Fibroblast of upper back skin (primary cell): ENCODE results near the gene CRY2.
"Not testable (repeated sequence)": the region's sequence is repeated elsewhere in the genome, so short reads cannot be mapped to it uniquely, and the experiment has no call there.

Experiments
- DNase-seq: peaks from one replicate; pipeline ENCODE4 v3.0.0-alpha.2; 2013

CRY2 gene

GRCh38 chr11:45846974-45847910, at the start of gene CRY2:
TSS of gene CRY2 (plus strand) at chr11:45847475. CDS start at chr11:45847491, 16 bp downstream.
- DNase-seq: peak; percentile 97

DNA sequence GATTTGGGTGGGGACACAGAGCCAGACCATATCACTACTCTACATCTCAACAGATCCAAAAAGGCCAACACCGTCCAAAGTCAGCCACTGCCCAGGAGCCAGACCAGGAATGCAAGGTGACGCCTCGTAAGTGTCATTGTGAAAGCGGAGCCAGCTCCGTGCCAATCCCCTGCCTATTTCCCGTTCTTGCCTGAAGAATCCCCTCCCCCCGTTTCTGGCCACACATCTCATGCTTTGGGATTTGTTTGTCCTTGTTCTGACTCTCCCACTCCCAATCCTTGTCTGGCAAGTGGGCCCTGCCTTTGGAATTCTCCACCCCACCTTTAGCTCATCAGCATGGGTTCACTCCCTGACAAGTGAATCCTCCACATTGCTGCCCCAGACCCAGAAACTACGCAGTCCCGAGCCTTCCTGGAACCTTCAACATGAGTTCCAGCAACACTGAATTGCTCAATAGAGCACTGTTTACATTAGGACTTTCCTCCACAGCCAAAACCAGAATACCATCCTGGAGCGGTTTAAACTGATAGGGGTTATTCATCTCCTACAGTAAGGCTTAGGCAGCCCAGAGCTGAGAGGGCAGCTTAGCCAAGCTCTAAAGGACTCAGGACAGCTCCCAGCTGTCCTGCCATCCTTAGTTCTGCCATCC, 48.4 kb upstream of the CRY2 start:
- no peak for DNase-seq

GRCh38 chr11:45799562-45799961, 47.7 kb upstream of the CRY2 start:
- no peak for DNase-seq

GRCh38 chr11:45800261-45800660, 47.0 kb upstream of the CRY2 start:
- no peak for DNase-seq

DNA sequence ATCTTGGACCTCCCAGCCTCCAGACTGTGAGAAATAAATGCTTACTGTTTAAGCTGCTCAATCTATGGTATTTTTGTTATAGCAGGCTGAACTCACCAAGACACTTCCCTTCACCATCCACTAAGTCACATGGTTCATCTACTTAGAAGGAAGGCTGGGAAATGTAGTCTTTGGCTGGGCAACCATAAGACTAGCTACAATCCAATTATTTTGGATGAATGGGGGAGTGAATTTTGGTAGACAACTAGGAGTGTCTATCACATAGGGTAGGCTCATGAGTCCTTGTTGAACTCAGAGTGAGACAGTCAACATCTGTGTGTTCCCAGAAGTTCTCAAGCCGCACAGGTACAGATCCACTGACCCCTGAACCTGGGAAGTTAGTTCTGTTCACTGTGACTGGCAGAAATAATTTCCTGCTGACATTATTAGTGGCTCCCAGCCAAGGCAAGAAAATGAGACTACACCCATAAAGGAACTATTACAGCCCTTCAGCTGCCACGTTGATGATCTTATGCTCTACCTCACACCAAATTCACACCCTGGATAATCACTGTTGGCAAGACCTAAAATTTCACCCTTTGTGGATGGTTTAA, 45.5 kb upstream of the CRY2 start:
- no peak for DNase-seq

DNA sequence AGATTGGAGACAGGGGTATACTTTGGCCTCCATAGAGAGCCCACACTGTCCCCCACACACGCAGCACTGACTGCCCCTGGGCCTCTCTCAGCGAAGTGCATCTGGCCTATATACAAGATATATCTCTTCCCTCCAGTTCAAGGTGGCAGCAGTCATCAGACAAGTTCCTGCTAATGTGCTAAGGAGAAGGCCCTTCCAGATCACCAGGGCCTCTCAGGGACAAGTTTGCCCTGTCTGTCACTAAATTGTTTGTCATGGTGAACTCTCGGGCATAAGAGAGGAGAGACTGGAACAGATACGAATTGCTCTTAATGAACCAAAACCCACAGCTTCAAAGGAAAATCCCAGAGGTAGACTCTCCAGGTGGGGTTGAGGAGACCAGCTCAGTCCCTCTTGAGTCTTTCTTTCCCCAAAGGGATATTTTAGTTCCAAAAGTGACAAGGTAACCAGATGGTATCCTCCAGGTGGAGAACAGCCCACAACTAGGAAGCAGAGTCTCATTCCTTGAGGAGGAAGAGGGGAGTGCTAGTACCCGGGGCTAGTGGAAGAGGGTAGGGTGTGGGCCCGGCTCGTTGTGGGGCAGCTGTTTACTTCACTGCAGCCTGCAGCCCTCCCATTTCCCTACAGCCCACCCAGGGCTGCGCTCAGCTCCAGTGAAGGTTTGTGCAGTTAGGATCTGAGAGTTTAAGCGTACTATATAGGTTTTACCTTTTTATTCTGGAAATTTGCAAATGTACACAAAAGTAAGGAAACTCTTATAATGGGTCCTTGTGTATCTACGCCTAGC, 44.6 kb upstream of the CRY2 start:
- no peak for DNase-seq

GRCh38 chr11:45803971-45804760, 43.1 kb upstream of the CRY2 start:
- DNase-seq: peak; percentile 43

GRCh38 chr11:45804761-45805304, 42.4 kb upstream of the CRY2 start, which contains the start of gene SLC35C1:
TSS of gene SLC35C1 (plus strand) at chr11:45805149. CDS start at chr11:45805802, 653 bp downstream.
- peak; percentile 94 for DNase-seq

- DNase-seq: peak; percentile 56
Measured at GRCh38 chr11:45805305-45806071, 41.8 kb upstream of the CRY2 start.

- no peak for DNase-seq
Measured at GRCh38 chr11:45806072-45806933, 41.0 kb upstream of the CRY2 start.

DNA sequence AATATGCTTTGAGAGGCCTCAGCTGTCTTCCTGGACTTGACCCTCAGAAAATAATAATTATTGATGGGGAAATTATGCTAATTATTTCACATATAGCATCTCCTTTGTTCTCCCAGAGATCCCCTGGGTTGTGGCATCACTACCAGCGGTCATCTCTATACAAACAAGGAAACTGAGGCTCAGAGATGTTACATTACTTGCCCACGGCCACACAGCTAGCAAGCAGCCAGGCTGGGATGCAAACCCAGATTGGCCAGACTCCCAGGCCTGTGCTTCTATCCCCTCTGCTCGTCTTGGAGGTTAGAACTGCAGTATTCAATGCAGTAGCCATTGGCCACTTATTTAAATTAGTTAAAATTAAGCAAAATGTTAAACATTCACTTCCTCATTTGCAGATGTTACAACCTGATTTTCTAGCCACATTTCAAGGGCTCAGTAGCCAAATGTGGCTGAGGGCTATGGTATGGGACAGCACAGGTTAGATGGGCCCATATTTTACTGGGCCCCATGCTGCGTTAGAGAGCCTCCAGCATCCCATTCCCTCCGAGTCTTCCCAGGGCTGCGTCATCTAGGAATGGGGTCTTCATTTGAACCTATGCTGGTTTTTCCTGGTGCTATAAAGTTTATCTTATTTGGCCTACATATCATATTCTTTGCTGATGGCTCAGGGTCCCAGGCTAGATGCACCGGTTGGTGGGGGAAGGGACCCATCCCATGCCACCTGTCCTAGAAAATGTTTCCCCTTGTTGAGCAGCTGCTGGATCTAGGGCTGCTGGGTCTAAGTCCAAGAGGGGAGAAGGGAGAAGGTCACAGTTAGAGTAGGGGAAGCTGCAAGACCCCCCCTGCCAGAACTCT, 40.1 kb upstream of the CRY2 start:
- DNase-seq: no peak

- no peak for DNase-seq
Measured at GRCh38 chr11:45807792-45808238, 39.5 kb upstream of the CRY2 start.

DNA sequence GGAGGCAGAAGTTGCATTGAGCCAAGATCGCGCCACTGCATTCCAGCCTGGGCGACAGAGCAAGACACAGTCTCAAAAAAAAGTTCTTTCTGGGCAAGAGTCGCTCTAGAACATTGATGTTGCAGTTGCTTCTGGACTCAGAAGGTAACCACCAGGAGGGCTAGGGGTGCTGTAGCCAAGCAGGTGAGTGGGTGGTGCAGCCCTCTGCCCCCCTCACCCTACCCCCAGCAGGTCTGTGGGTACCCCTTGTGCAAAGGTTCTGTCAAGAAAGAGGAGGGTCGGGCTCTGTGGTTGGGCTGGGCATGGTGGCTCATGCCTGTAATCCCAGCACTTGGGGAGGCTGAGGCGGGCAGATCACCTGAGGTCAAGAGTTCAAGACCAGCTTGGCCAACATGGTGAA, 38.8 kb upstream of the CRY2 start:
- not testable (repeated sequence) for DNase-seq

GRCh38 chr11:45809456-45810395, 37.5 kb upstream of the CRY2 start:
- DNase-seq: no peak

GRCh38 chr11:45810431-45811108, 36.7 kb upstream of the CRY2 start:
- no peak for DNase-seq

DNA sequence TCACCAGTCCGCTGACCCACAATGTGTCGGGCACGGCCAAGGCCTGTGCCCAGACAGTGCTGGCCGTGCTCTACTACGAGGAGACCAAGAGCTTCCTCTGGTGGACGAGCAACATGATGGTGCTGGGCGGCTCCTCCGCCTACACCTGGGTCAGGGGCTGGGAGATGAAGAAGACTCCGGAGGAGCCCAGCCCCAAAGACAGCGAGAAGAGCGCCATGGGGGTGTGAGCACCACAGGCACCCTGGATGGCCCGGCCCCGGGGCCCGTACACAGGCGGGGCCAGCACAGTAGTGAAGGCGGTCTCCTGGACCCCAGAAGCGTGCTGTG, 36.2 kb upstream of the CRY2 start:
- DNase-seq: no peak
